Nucleus accumbens (tissue), 56 donors: Measurements from ENCODE around the gene TUBB8B.
"Not testable (repeated sequence)": the region's sequence is repeated elsewhere in the genome, so short reads cannot be mapped to it uniquely, and the experiment has no call there.

Experiments used
- DNase-seq, 56 donors: peaks; one replicate each; lab custom pipeline; 2025; lab: John Stamatoyannopoulos, UW

The TUBB8B gene

GRCh38 chr18:49176-49665, at the start of gene TUBB8B:
TUBB8B (minus strand) TSS chr18:49615; CDS start chr18:49557, 58 bp downstream.
- DNase-seq: not testable (repeated sequence)

GRCh38 chr18:97252-97914, 48.0 kb upstream of the TUBB8B start:
- not testable (repeated sequence) for DNase-seq

GRCh38 chr18:96767-97131, 47.3 kb upstream of the TUBB8B start:
- DNase-seq: not testable (repeated sequence)

- DNase-seq: not testable (repeated sequence)
Measured at GRCh38 chr18:96101-96766, 46.8 kb upstream of the TUBB8B start.

GRCh38 chr18:95580-95979, 46.2 kb upstream of the TUBB8B start:
- DNase-seq: not testable (repeated sequence)

- DNase-seq: not testable (repeated sequence)
Measured at GRCh38 chr18:93897-94408, 44.5 kb upstream of the TUBB8B start.

GRCh38 chr18:91561-91960, 42.1 kb upstream of the TUBB8B start:
- DNase-seq: not testable (repeated sequence)

- DNase-seq: not testable (repeated sequence)
Measured at GRCh38 chr18:90396-91193, 41.2 kb upstream of the TUBB8B start.

GRCh38 chr18:89124-89523, 39.7 kb upstream of the TUBB8B start:
- not testable (repeated sequence) for DNase-seq

GRCh38 chr18:84801-85200, 35.4 kb upstream of the TUBB8B start:
- not testable (repeated sequence) for DNase-seq

GRCh38 chr18:82626-83209, 33.3 kb upstream of the TUBB8B start:
- not testable (repeated sequence) for DNase-seq

- not testable (repeated sequence) for DNase-seq
Measured at GRCh38 chr18:80881-81280, 31.5 kb upstream of the TUBB8B start.

GRCh38 chr18:80202-80601, 30.8 kb upstream of the TUBB8B start:
- DNase-seq: not testable (repeated sequence)

GRCh38 chr18:75525-76160, 26.2 kb upstream of the TUBB8B start:
- DNase-seq: not testable (repeated sequence)

- not testable (repeated sequence) for DNase-seq
Measured at GRCh38 chr18:73181-73777, 23.9 kb upstream of the TUBB8B start.

- not testable (repeated sequence) for DNase-seq
Measured at GRCh38 chr18:67701-68100, 18.3 kb upstream of the TUBB8B start.

- not testable (repeated sequence) for DNase-seq
Measured at GRCh38 chr18:64279-64678, 14.9 kb upstream of the TUBB8B start.

GRCh38 chr18:63656-64055, 14.2 kb upstream of the TUBB8B start:
- DNase-seq: not testable (repeated sequence)

GRCh38 chr18:54388-54787, 5.0 kb upstream of the TUBB8B start:
- DNase-seq: not testable (repeated sequence)
